CD8-positive, alpha-beta memory T cell (primary cell): ENCODE data around the gene NIN. TPM values are rescaled to one million over a fixed set of nuclear protein-coding genes. Genes with fewer than 3 reads are reported as not detected.

Experiments used
- CTCF ChIA-PET: fragments of 350-600 bp; sonication (Branson Sonifier 250); formaldehyde crosslinking; loops from one replicate; lab custom pipeline; 2021; ENCODE audit warnings: antibody characterized with exemption; lab: Charles Lee
- POLR2A ChIA-PET: fragments of 350-600 bp; sonication (Branson Sonifier 250); formaldehyde crosslinking; loops from one replicate; lab custom pipeline; 2021; ENCODE audit warnings: antibody characterized with exemption; lab: Charles Lee
- DNase-seq, 5 donors: peaks; one replicate each; pipeline versions ENCODE4 v3.0.0 to v3.0.0-alpha.2; 2020 to 2022; ENCODE audit warnings: mixed read lengths in 1 of 5
- H3K27ac ChIP-seq: one replicate; pipeline ENCODE4 v1.7.0; 2013; ENCODE audit warnings: low read depth, mild to moderate bottlenecking, low read length, moderate library complexity
- H3K27me3 ChIP-seq: 2 replicates; pipeline ENCODE4 v1.7.0; 2013; ENCODE audit warnings: low read length, mild to moderate bottlenecking; ENCODE audit not compliant: insufficient read depth, poor library complexity, severe bottlenecking
- H3K36me3 ChIP-seq: 2 replicates; pipeline ENCODE4 v1.7.0; 2013; ENCODE audit warnings: mild to moderate bottlenecking, low read length, moderate library complexity; ENCODE audit not compliant: insufficient read depth
- H3K4me1 ChIP-seq: 2 replicates; pipeline ENCODE4 v1.7.0; 2013; ENCODE audit warnings: mild to moderate bottlenecking, low read length, moderate library complexity; ENCODE audit not compliant: insufficient read depth
- H3K4me3 ChIP-seq: 2 replicates; pipeline ENCODE4 v1.7.0; 2013; ENCODE audit warnings: mild to moderate bottlenecking, low read length
- H3K9me3 ChIP-seq: 2 replicates; pipeline ENCODE4 v1.7.0; 2013; ENCODE audit warnings: mild to moderate bottlenecking, low read length
- H3K27ac Mint-ChIP-seq, 8 donors: one replicate each; pipeline ENCODE4 v1.8.0; 2020 to 2021; ENCODE audit warnings: mixed read lengths in 8 of 8, mild to moderate bottlenecking in 6 of 8, inconsistent platforms in 3 of 8, moderate library complexity in 3 of 8
- H3K27me3 Mint-ChIP-seq, 2 donors: one replicate each; pipeline ENCODE4 v1.8.0; 2020 to 2021; ENCODE audit warnings: mixed read lengths in 2 of 2, mild to moderate bottlenecking in 1 of 2, moderate library complexity in 1 of 2
- H3K36me3 Mint-ChIP-seq, 3 donors: one replicate each; pipeline ENCODE4 v1.8.0; 2020 to 2021; ENCODE audit warnings: mixed read lengths in 3 of 3, inconsistent platforms in 1 of 3, mild to moderate bottlenecking in 1 of 3
- H3K4me1 Mint-ChIP-seq, 3 donors: one replicate each; pipeline ENCODE4 v1.8.0; 2020 to 2021; ENCODE audit warnings: mixed read lengths in 3 of 3, inconsistent platforms in 1 of 3, mild to moderate bottlenecking in 1 of 3
- H3K4me3 Mint-ChIP-seq, 7 donors: one replicate each; pipeline ENCODE4 v1.8.0; 2020 to 2021; ENCODE audit warnings: mixed read lengths in 7 of 7, mild to moderate bottlenecking in 6 of 7, moderate library complexity in 4 of 7, inconsistent platforms in 2 of 7
- H3K9me3 Mint-ChIP-seq, 5 donors: one replicate each; pipeline ENCODE4 v1.8.0; 2020 to 2022; ENCODE audit warnings: mixed read lengths in 5 of 5, mild to moderate bottlenecking in 3 of 5, moderate library complexity in 2 of 5, inconsistent platforms in 1 of 5
- polyA plus RNA-seq: library from polyadenylated mRNA; unstranded; fragments of 300-500 nt; fragmentation: Illumina TruSeq; gene quantifications from one replicate; pipeline ENCODE4 v1.2.3, GENCODE V29; 2021
- total RNA-seq, 2 experiments: library from RNA; stranded (reverse); gene quantifications; one replicate each; pipeline ENCODE4 v1.2.3, GENCODE V29; 2021

NIN gene
- total and polyA plus RNA-seq, 3 experiments from 2014 or later: 64.3 to 77.8 (median 73.8) TPM

DNA sequence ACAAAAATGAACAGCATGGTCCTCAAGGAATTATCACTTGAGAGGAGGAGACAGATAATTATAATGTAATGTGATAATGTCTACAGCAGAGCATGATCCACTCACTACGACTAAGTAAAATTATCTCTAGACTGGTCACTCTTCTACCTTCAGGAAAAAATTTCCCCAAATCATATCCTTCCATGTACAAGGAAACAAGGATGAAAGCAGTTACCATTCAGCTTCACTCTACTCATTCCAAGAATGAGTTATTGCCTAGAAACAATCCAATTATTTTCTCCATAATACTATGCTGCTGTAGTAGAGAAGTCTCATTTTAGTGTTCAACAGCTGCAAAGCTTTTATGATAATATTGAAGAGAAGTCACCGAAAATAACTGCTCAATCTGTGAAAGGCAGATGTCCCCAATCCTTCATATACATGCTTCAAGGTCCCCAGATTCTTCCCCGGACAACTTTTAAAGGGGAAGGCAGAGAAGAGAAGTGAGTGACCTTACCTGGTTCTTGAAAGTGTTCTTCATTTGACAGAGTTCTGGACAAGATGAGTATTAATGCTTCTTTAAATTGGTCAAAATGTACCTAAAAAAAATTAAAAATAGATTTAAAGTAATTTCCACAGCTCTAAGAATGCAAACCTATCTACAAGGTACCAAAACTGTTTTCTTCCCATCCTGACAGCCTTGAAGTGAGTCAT is 24.6 kb downstream of the NIN start:
- Histone ChIP-seq H3K27ac (no peak overlapping the region), H3K9me3 (no peaks in the 10 kb centered on the region), H3K36me3 (peaks cover 19% of the 10 kb centered on the region), H3K27me3 (no peaks in the 10 kb centered on the region), H3K4me1 (peaks cover 26% of the 10 kb centered on the region), H3K4me3 (no peak overlapping the region)
- Mint-ChIP-seq H3K4me1 (peaks cover 34 to 79% (median 54%) of the 10 kb centered on the region in 3 donors), H3K4me3 (no peak overlapping the region), H3K36me3 (peaks cover 0 to 66% (median 25%) of the 10 kb centered on the region in 3 donors), H3K9me3 (no peaks in the 10 kb centered on the region), H3K27me3 (no peaks in the 10 kb centered on the region), H3K27ac (peak overlapping the region in 3 of 8 donors; percentile 10 to 73 (median 48))
- ChIA-PET POLR2A (interaction anchor here (1.0 kb wide), 1 partner anchor 16 kb away, joined by 3 read pairs; no protein-coding TSS in a partner anchor), CTCF (interaction anchor here (1.0 kb wide), 1 partner anchor 289 kb away, joined by 3 read pairs; the partner anchor contains the start of gene TRIM9)
- no peak for DNase-seq

DNA sequence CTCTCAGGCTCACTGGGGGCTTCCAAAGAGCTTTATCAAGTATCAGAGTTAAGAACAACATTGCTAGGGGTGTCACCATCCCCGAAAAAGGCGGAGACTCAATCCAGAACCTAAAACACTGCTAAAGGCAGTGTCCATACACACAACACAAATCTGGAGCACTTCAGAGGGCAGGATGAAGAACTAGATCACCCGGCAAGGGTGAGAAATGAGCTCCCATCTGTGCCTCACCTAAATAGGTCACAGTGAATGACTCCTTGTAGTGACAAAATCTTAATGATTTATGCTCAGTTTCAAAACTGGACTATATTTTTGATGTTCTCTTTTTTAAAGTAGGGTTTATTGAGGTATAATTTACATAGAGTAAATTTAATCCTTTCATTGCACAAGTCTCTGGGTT is 25.6 kb downstream of the NIN start:
- Mint-ChIP-seq H3K4me1 (peaks cover 34 to 79% (median 54%) of the 10 kb centered on the region in 3 donors), H3K4me3 (peak overlapping the region in 1 of 7 donors; percentile 7), H3K36me3 (peaks cover 0 to 71% (median 25%) of the 10 kb centered on the region in 3 donors), H3K27me3 (no peaks in the 10 kb centered on the region), H3K9me3 (no peaks in the 10 kb centered on the region), H3K27ac (peak overlapping the region in 6 of 8 donors; percentile 18 to 73 (median 41))
- H3K4me1 ChIP-seq: peaks cover 23% of the 10 kb centered on the region
- no peak for DNase-seq
- H3K36me3 ChIP-seq: peaks cover 19% of the 10 kb centered on the region
- H3K27me3 ChIP-seq: no peaks in the 10 kb centered on the region
- CTCF ChIA-PET: interaction anchor here (0.8 kb wide), 1 partner anchor 28 kb away, joined by 4 read pairs; no protein-coding TSS in a partner anchor
- no peak overlapping the region for H3K4me3 ChIP-seq
- POLR2A ChIA-PET: no interaction called here
- H3K27ac ChIP-seq: no peak overlapping the region
- no peaks in the 10 kb centered on the region for H3K9me3 ChIP-seq

DNA sequence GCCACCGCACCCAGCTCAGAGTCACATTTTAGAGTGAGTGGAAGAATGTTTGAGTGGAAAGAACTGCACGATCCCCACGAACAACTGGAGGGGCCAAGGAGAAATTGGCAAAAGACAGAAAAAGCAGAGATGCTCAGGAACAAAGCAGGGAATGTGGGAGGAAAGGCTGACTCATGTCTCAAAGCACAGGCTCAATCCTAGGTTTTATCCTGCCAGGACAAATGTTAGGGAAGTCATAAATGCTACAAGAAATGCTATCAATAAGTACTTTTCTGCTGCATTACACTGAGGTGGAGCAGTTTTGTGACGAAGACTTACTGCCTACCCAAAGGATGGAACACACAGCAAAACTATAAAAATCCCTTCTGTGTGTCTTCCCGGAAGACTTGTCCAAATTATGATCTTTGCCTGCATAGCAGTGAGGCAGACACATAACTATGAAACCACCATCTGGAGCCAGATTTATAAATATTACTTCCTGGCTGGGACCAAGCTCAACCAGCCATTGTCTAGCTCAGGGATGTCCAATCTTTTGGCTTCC is 26.7 kb downstream of the NIN start:
- ChIA-PET POLR2A (interaction anchor here (0.7 kb wide), 1 partner anchor 492 kb away, joined by 3 read pairs; the partner anchor contains the start of genes DMAC2L and L2HGDH), CTCF (no interaction called here)
- H3K36me3 Mint-ChIP-seq: peaks cover 0 to 77% (median 20%) of the 10 kb centered on the region in 3 donors
- no peak for DNase-seq
- Histone ChIP-seq H3K9me3 (no peaks in the 10 kb centered on the region), H3K27ac (no peak overlapping the region), H3K27me3 (no peaks in the 10 kb centered on the region), H3K36me3 (peaks cover 19% of the 10 kb centered on the region), H3K4me1 (peaks cover 19% of the 10 kb centered on the region), H3K4me3 (no peak overlapping the region)
- H3K4me1 Mint-ChIP-seq: peaks cover 32 to 77% (median 48%) of the 10 kb centered on the region in 3 donors
- H3K9me3 Mint-ChIP-seq: no peaks in the 10 kb centered on the region
- H3K4me3 Mint-ChIP-seq: no peak overlapping the region
- H3K27ac Mint-ChIP-seq: peak overlapping the region in 4 of 8 donors; percentile 24 to 69 (median 52)
- H3K27me3 Mint-ChIP-seq: no peaks in the 10 kb centered on the region

DNA sequence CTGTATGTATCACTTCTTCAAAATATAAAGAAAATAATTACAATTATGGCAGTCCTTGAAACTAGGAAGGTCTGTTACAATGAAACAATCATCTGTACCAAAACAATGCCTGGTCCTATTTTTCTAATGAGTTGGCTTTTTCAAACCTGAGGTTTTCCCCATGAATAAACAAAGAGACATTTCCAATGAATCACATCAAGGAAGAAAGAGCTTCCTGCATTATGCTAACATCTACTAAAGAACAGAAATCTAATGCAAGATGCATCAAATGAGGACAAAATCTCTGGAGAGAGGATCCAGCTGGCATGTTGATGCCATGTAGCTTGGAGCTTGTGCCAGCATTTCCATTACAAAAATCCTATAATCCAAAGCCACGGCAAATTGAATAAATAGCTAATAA is 29.3 kb downstream of the NIN start:
- Mint-ChIP-seq H3K36me3 (peaks cover 0 to 77% (median 23%) of the 10 kb centered on the region in 3 donors), H3K4me3 (no peak overlapping the region), H3K27ac (no peak overlapping the region), H3K27me3 (peaks cover 0 to 2% of the 10 kb centered on the region in 2 donors), H3K9me3 (no peaks in the 10 kb centered on the region), H3K4me1 (peaks cover 31 to 78% (median 50%) of the 10 kb centered on the region in 3 donors)
- no peak for DNase-seq
- POLR2A ChIA-PET: no interaction called here
- Histone ChIP-seq H3K4me1 (peaks cover 5% of the 10 kb centered on the region), H3K27me3 (no peaks in the 10 kb centered on the region), H3K36me3 (peaks cover 19% of the 10 kb centered on the region), H3K27ac (no peak overlapping the region), H3K9me3 (no peaks in the 10 kb centered on the region), H3K4me3 (no peak overlapping the region)
- CTCF ChIA-PET: interaction anchor here (0.9 to 1.0 kb wide), 3 partner anchors 17 to 60 kb away, joined by 3 read pairs; no protein-coding TSS in a partner anchor

DNA sequence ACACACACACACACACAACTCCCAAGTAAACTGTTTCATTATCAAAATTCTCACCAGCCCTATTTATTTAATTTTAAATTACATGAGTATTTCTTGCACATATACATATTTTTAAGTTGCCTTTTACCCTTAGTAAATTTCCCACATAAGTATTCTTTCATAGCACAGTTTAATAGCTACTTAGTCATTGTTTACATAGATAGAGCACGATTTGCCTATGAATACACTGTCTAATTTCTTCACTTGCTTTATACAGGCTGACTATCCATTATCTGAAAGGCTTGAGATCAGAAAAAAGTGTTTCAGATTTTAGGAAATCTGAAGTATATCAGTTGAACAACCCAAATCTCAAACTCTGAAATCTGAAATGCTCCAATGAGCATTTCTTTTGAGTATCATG is 30.9 kb downstream of the NIN start:
- H3K27me3 Mint-ChIP-seq: peaks cover 0 to 2% of the 10 kb centered on the region in 2 donors
- H3K4me3 Mint-ChIP-seq: no peak overlapping the region
- DNase-seq: no peak
- H3K4me1 Mint-ChIP-seq: peaks cover 33 to 80% (median 50%) of the 10 kb centered on the region in 3 donors
- peaks cover 2% of the 10 kb centered on the region for H3K36me3 ChIP-seq
- peaks cover 0 to 75% (median 13%) of the 10 kb centered on the region in 3 donors for H3K36me3 Mint-ChIP-seq
- ChIA-PET POLR2A (interaction anchor here (1.1 kb wide), 1 partner anchor 15 kb away, joined by 3 read pairs; no protein-coding TSS in a partner anchor), CTCF (no interaction called here)
- no peaks in the 10 kb centered on the region for H3K9me3 Mint-ChIP-seq
- no peak overlapping the region for H3K4me3 ChIP-seq
- H3K27ac Mint-ChIP-seq: no peak overlapping the region
- no peaks in the 10 kb centered on the region for H3K9me3 ChIP-seq
- no peaks in the 10 kb centered on the region for H3K27me3 ChIP-seq
- no peak overlapping the region for H3K27ac ChIP-seq
- H3K4me1 ChIP-seq: peaks cover 10% of the 10 kb centered on the region

DNA sequence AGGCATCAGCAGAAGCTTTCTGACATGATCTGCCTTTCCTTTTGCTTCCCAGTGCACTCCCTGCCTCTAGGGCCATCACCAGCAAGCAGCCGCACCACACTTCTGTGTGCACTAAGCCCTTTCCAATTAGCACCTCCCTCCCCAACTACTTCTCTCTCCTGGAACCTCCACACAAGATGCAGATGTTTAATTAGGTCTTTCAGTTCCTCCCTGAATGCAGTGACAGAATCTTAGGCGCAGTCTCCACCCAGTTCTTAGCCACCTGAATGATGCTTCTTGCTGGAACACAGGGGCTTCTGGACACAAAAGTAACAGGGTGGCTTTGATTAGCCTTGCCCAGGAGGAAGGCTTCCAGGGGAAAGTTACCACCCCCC is 32.9 kb downstream of the NIN start:
- H3K4me1 ChIP-seq: peaks cover 21% of the 10 kb centered on the region
- DNase-seq: no peak

DNA sequence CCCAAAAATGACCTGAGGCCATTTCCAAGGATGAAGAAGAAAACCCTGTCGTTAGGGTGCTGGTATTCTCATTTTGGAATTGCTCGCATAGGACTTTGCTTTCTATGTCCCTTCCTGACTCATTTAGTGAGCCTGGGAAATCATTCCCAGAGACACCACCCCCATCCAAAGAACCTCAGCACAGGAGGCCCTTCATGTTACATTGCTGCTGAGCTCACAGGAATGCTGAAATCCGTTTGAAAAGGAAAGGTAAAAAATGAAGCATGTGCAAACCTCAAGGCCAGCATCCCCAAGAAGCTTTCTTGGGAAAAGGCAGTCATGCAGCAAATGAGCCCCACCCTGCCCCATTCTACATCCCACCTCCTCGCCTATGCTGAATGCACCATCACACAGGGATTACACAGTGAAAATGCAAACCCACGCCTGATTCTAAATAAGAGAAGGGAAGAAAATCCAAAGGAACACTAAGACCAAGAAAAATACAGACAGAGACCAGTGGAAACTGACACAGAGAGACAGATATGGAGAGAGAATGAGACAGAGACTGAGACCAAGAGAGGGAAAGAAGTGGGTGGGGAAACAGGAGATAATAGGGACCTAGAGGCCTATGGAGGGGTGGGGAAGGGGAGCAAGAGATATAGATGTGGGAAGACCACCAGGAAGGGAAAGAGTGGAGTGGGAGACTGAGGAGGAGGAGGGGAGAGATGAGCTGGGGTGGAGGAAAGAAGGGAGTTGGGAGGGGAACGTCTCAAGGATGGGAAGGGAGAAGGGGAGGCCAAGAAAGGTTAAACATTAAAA is 33.5 kb downstream of the NIN start:
- Histone ChIP-seq H3K9me3 (no peaks in the 10 kb centered on the region), H3K4me3 (no peak overlapping the region), H3K27ac (no peak overlapping the region), H3K27me3 (no peaks in the 10 kb centered on the region), H3K4me1 (peaks cover 27% of the 10 kb centered on the region), H3K36me3 (no peaks in the 10 kb centered on the region)
- peaks cover 0 to 2% of the 10 kb centered on the region in 2 donors for H3K27me3 Mint-ChIP-seq
- ChIA-PET POLR2A (interaction anchor here (1.5 kb wide), 1 partner anchor 11 kb away, joined by 4 read pairs; no protein-coding TSS in a partner anchor), CTCF (interaction anchor here (1.2 to 2.2 kb wide), 4 partner anchors 11 to 63 kb away, joined by 3 to 10 read pairs (median 6); no protein-coding TSS in a partner anchor)
- H3K27ac Mint-ChIP-seq: peak overlapping the region in 7 of 8 donors; percentile 1 to 90 (median 59)
- H3K36me3 Mint-ChIP-seq: peaks cover 0 to 61% (median 7%) of the 10 kb centered on the region in 3 donors
- H3K4me3 Mint-ChIP-seq: no peak overlapping the region
- no peak for DNase-seq
- no peaks in the 10 kb centered on the region for H3K9me3 Mint-ChIP-seq
- H3K4me1 Mint-ChIP-seq: peaks cover 50 to 81% (median 60%) of the 10 kb centered on the region in 3 donors

More for the DNA sequence above, 32.9 kb downstream of the NIN start:
- H3K4me1 Mint-ChIP-seq: peaks cover 45 to 81% (median 54%) of the 10 kb centered on the region in 3 donors
- no peaks in the 10 kb centered on the region for H3K9me3 Mint-ChIP-seq
- ChIA-PET CTCF (no interaction called here), POLR2A (interaction anchor here (1.5 kb wide), 1 partner anchor 12 kb away, joined by 4 read pairs; no protein-coding TSS in a partner anchor)
- Histone ChIP-seq H3K36me3 (no peaks in the 10 kb centered on the region), H3K9me3 (no peaks in the 10 kb centered on the region), H3K27me3 (no peaks in the 10 kb centered on the region), H3K4me3 (no peak overlapping the region), H3K27ac (no peak overlapping the region)
- no peak overlapping the region for H3K4me3 Mint-ChIP-seq
- H3K36me3 Mint-ChIP-seq: peaks cover 0 to 63% (median 7%) of the 10 kb centered on the region in 3 donors
- peak overlapping the region in 4 of 8 donors; percentile 1 to 85 (median 43) for H3K27ac Mint-ChIP-seq
- peaks cover 0 to 2% of the 10 kb centered on the region in 2 donors for H3K27me3 Mint-ChIP-seq
